K562 (cell line): Measurements from ENCODE around the gene BDP1. TPM values are rescaled to one million over a fixed set of nuclear protein-coding genes. Genes with fewer than 3 reads are reported as not detected.

ENCODE experiments used
- ATAC-seq: fragments of 200-7000 bp; cut with Tn5 transposase; 3 replicates; pipeline ENCODE4 v1.9.1; 2020; ENCODE audit warnings: moderate library complexity
- BruUV-seq: library from RNA; stranded (reverse); fragments of 400-500 nt; replicated peaks from 2 replicates; lab custom pipeline; 2021; lab: Mats Ljungman, UMichigan
- CTCF ChIA-PET: fragments of 300-600 bp; formaldehyde crosslinking; extraction: SDS; loops from one replicate; lab custom pipeline; 2021; ENCODE audit warnings: low intra/inter-chr PET ratio; lab: Yijun Ruan, JAX
- POLR2A ChIA-PET: fragments of 300-600, 350-650 bp; sonication (Branson Sonifier 250); formaldehyde crosslinking; extraction: SDS; loops from one replicate; lab custom pipeline; 2021; ENCODE audit warnings: antibody characterized with exemption, inconsistent platforms; lab: Yijun Ruan, JAX
- DNase-seq, 4 experiments: peaks; one replicate each; pipeline versions ENCODE4 v3.0.0 to v3.0.0-alpha.2; 2011 to 2018; ENCODE audit warnings: low spot score in 3 of 4, mixed read lengths in 3 of 4; ENCODE audit errors: extremely low read depth in 1 of 4
- FAIRE-seq: peaks from 2 replicates; lab custom pipeline; 2011; peaks lifted over from hg19 to GRCh38; lab: Jason Lieb, UNC
- H2AFZ ChIP-seq: 2 replicates; pipeline ENCODE4 v1.6.0; 2011; ENCODE audit warnings: low read depth, low read length, control low read depth, inconsistent platforms
- H3K27ac ChIP-seq: fragments of 200-600 bp; 3 replicates; pipeline ENCODE4 v1.8.0; 2011; ENCODE audit warnings: low read depth, mild to moderate bottlenecking, control low read depth, inconsistent platforms, low read length, moderate library complexity, mixed read lengths; ENCODE audit errors: extremely low read depth
- H3K27me3 ChIP-seq, 2 experiments: fragments of 300-600 bp in 1 of 2; 2 replicates in 1 of 2; 3 replicates in 1 of 2; pipeline versions ENCODE4 v1.6.0 to v1.8.0; 2011; ENCODE audit warnings: inconsistent platforms in 2 of 2, low read length in 2 of 2, mild to moderate bottlenecking in 1 of 2, mixed read lengths in 1 of 2, moderate library complexity in 1 of 2; ENCODE audit not compliant: control insufficient read depth in 2 of 2, insufficient read depth in 2 of 2
- H3K36me3 ChIP-seq: fragments of 300-600 bp; 3 replicates; pipeline ENCODE4 v1.8.0; 2011; ENCODE audit warnings: mild to moderate bottlenecking, low read length, inconsistent platforms; ENCODE audit not compliant: control insufficient read depth, insufficient read depth
- H3K4me1 ChIP-seq, 2 experiments: fragments of 200-600 bp in 1 of 2; replicated peaks in 1 of 2; 2 replicates in 1 of 2; 3 replicates in 1 of 2; pipeline versions ENCODE4 v1.5.1 to v1.8.0; 2011; ENCODE audit warnings: inconsistent platforms in 2 of 2, low read length in 2 of 2, mild to moderate bottlenecking in 1 of 2, mixed read lengths in 1 of 2, moderate library complexity in 1 of 2; ENCODE audit not compliant: control insufficient read depth in 2 of 2, insufficient read depth in 2 of 2
- H3K4me2 ChIP-seq: 2 replicates; pipeline ENCODE4 v1.6.1; 2011; ENCODE audit warnings: low read length, control low read depth, inconsistent platforms, mixed read lengths; ENCODE audit not compliant: insufficient read depth
- H3K4me3 ChIP-seq: fragments of 200-600 bp; sonication (generic), shearing (Covaris generic); 2 replicates; pipeline ENCODE4 v1.5.1; 2016; ENCODE audit warnings: control low read depth, inconsistent platforms
- H3K79me2 ChIP-seq: fragments of 200-600 bp; 3 replicates; pipeline ENCODE4 v1.8.0; 2011; ENCODE audit warnings: low read length, inconsistent platforms; ENCODE audit not compliant: control insufficient read depth, insufficient read depth
- H3K9ac ChIP-seq, 2 experiments: 2 replicates each; pipeline versions ENCODE4 v1.6.0 to v1.6.1; 2011; ENCODE audit warnings: low read depth in 2 of 2, low read length in 2 of 2, control low read depth in 1 of 2, inconsistent platforms in 1 of 2, mild to moderate bottlenecking in 1 of 2, mixed read lengths in 1 of 2; ENCODE audit not compliant: insufficient read depth in 1 of 2
- H3K9me1 ChIP-seq: one replicate; pipeline ENCODE4 v1.6.0; 2011; ENCODE audit warnings: inconsistent platforms, mild to moderate bottlenecking, low read length, moderate library complexity; ENCODE audit not compliant: control insufficient read depth, insufficient read depth
- H3K9me3 ChIP-seq: replicated peaks from 2 replicates; pipeline ENCODE4 v1.5.1; 2011; ENCODE audit warnings: low read depth, low read length, inconsistent platforms; ENCODE audit not compliant: control insufficient read depth, insufficient read depth
- H4K20me1 ChIP-seq: replicated peaks from 2 replicates; pipeline ENCODE4 v1.6.1; 2011; ENCODE audit warnings: low read length, inconsistent platforms, mixed read lengths; ENCODE audit not compliant: control insufficient read depth, insufficient read depth
- ARHGAP35 ChIP-seq: fragments of 450-650 bp; IDR thresholded peaks from 2 replicates; pipeline ENCODE4 v1.6.1; 2018; ENCODE audit not compliant: partially characterized antibody
- ARID3A ChIP-seq: IDR thresholded peaks from 2 replicates; pipeline ENCODE4 v1.6.1; 2012; ENCODE audit warnings: low read depth, low read length, improper control_type of control experiment, borderline replicate concordance
- C11orf30 ChIP-seq: fragments of 450-650 bp; IDR thresholded peaks from 2 replicates; pipeline ENCODE4 v1.6.1; 2016; ENCODE audit warnings: low read depth, mild to moderate bottlenecking
- CHD1 ChIP-seq: fragments of 200-600 bp; sonication (generic); IDR thresholded peaks from one replicate; pipeline ENCODE4 v1.6.1; 2012; ENCODE audit warnings: mild to moderate bottlenecking, moderate library complexity, low read length, inconsistent platforms
- DIDO1 ChIP-seq: fragments of 450-650 bp; IDR thresholded peaks from 2 replicates; pipeline ENCODE4 v1.6.1; 2016; ENCODE audit warnings: low read depth, missing biosample characterization, missing genetic modification characterization
- HIVEP1 ChIP-seq: fragments of 250-450 bp; sonication (Bioruptor Pico); IDR thresholded peaks from 2 replicates; pipeline ENCODE4 v1.4.0; 2020; ENCODE audit warnings: mild to moderate bottlenecking
- HNRNPK ChIP-seq: fragments of 200-400 bp; formaldehyde crosslinking; IDR thresholded peaks from one replicate; pipeline ENCODE4 v1.6.1; 2018; ENCODE audit warnings: mild to moderate bottlenecking, low read depth, low read length; ENCODE audit not compliant: poor library complexity, severe bottlenecking
- MAFF ChIP-seq: IDR thresholded peaks from 2 replicates; pipeline ENCODE4 v1.6.1; 2012; ENCODE audit warnings: low read length, improper control_type of control experiment
- MAFG ChIP-seq: fragments of 450-650 bp; conservative IDR thresholded peaks from 2 replicates; pipeline ENCODE4 v1.6.1; 2016; ENCODE audit warnings: missing genetic modification characterization, missing compliant biosample characterization
- MAFK ChIP-seq: IDR thresholded peaks from 2 replicates; pipeline ENCODE4 v1.6.1; 2011; ENCODE audit warnings: low read length, improper control_type of control experiment
- MBD2 ChIP-seq: sonication (generic); IDR thresholded peaks from 2 replicates; pipeline ENCODE4 v1.6.1; 2016; ENCODE audit warnings: low read depth, borderline replicate concordance
- MYBL2 ChIP-seq, 2 experiments: fragments of 450-650 bp in 1 of 2; sonication (generic) in 1 of 2; formaldehyde crosslinking in 1 of 2; IDR thresholded peaks; 2 replicates each; pipeline versions ENCODE4 v1.6.1 to v1.8.1; 2017 to 2022; ENCODE audit warnings: borderline replicate concordance in 1 of 2, inconsistent platforms in 1 of 2, low read depth in 1 of 2, mild to moderate bottlenecking in 1 of 2, missing genetic modification reagents in 1 of 2, moderate library complexity in 1 of 2
- NFXL1 ChIP-seq: fragments of 450-650 bp; formaldehyde crosslinking; IDR thresholded peaks from 2 replicates; pipeline ENCODE4 v1.4.0; 2021; ENCODE audit warnings: mild to moderate bottlenecking
- SIN3A ChIP-seq, 2 experiments: fragments of 150-350 bp in 1 of 2; IDR thresholded peaks; 2 replicates each; pipeline ENCODE4 v1.6.1; 2011 to 2016; ENCODE audit warnings: borderline replicate concordance in 2 of 2, low read depth in 2 of 2, low read length in 2 of 2, mild to moderate bottlenecking in 2 of 2, moderate library complexity in 2 of 2; ENCODE audit not compliant: control insufficient read depth in 1 of 2
- TRIM24 ChIP-seq, 2 experiments: fragments of 450-650 bp; IDR thresholded peaks; 2 replicates each; pipeline ENCODE4 v1.6.1; 2016
- ZNF316 ChIP-seq: fragments of 450-650 bp; IDR thresholded peaks from 2 replicates; pipeline ENCODE4 v1.6.1; 2016
- WGBS: fragments of 100-300 bp; shearing (Covaris generic); methylation state at CpG from one replicate; pipeline ENCODE4 v1.1.6; 2016; ENCODE audit warnings: low coverage, mixed read lengths; ENCODE audit not compliant: insufficient coverage; ENCODE audit errors: missing lambda C conversion rate; 5-methylcytosine and 5-hydroxymethylcytosine counted together
- in situ Hi-C: fragments of 300-500 bp; cut with MboI; formaldehyde crosslinking; loops from 4 replicates; pipeline ENCODE4 v1.15.0; 2018; ENCODE audit warnings: inconsistent platforms, mixed read lengths
- intact Hi-C: fragments of 100-400 bp; cut with micrococcal nuclease; formaldehyde crosslinking; loops from 2 replicates; pipeline ENCODE4 v1.14.2; 2022
- polyA plus RNA-seq, 8 experiments: library from polyadenylated mRNA; depleted of rRNA in 4 of 8; stranded (reverse) in 5 of 8; unstranded in 3 of 8; fragments of >200 nt; fragmentation: Nextera tagmentation in 2 of 8; fragmentation: Illumina TruSeq in 1 of 8; extraction: Ambion mirVana in 2 of 8; extraction: Trizol in 1 of 8; gene quantifications; 2 replicates each; pipeline versions ENCODE4 v1.2.1 to v1.2.3, GENCODE V29; 2011 to 2014; ENCODE audit warnings: inconsistent platforms in 1 of 8, missing spikeins in 1 of 8
- total RNA-seq, 7 experiments: library from RNA; depleted of rRNA in 6 of 7; stranded (reverse); fragments of >200 nt in 6 of 7; fragmentation: Illumina TruSeq in 2 of 7; extraction: Trizol in 2 of 7; gene quantifications; 2 replicates each; pipeline versions ENCODE4 v1.2.1 to v1.2.3, GENCODE V29; 2011 to 2021; ENCODE audit warnings: low replicate concordance in 1 of 7

BDP1 gene
- total and polyA plus RNA-seq, 9 of the 15 experiments (the other 6 are each of a cell fraction or from before 2014, with no cell fraction given), result 6.9 to 47.3 (median 23.9) TPM

DNA sequence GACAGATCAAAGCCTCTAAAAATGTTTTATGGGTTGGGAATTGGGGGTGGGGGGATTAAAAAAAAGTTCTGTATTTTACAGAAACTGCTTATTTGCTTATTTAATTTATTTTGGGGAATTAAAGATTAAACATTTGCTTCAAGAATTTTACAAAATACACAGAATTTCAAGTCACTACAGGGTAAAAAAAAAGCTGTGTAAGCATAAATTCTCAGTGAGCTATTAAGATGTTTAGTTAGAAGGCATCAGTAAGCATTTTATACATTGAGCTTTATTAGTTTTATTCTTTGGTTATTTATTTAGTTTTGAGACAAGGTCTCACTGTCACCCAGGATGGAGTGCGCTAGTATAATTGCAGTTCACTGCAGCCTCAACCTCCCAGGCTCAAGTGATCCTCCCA lies 5.2 kb downstream of the BDP1 start:
- POLR2A ChIA-PET, result interaction anchor here (0.7 to 2.3 kb wide), 5 partner anchors 9 to 18 kb away, joined by 3 to 11 read pairs (median 4); no protein-coding TSS in a partner anchor
- no peak for FAIRE-seq
- intact Hi-C loops, result no loop called here

More for the DNA sequence above, 5.2 kb downstream of the BDP1 start:
- Histone ChIP-seq H3K36me3 (peaks cover 69% of the 10 kb centered on the region), H3K4me1 (peaks cover 0 to 7% of the 10 kb centered on the region in 2 experiments; a peak in 1 of 5 replicates), H3K27me3 (no peaks in the 10 kb centered on the region), H3K4me3 (no peak overlapping the region), H4K20me1 (0 out of 2 replicates have a peak, but pooled peaks cover 3% of the 10 kb centered on the region), H3K9me1 (no peaks in the 10 kb centered on the region), H3K9me3 (no peaks in the 10 kb centered on the region), H3K79me2 (peaks cover 45% of the 10 kb centered on the region), H3K9ac (no peak overlapping the region), H2AFZ (no peak overlapping the region), H3K4me2 (no peak overlapping the region), H3K27ac (no peak overlapping the region)
- DNase-seq, result no peak
- in situ Hi-C loops, result loop anchor here (25.0 kb wide), 2 partner anchors 248 to 1248 kb away; no protein-coding TSS in a partner anchor
- CTCF ChIA-PET, result no interaction called here
- 100% methylated on average over 1 of the region's 1 CpG for WGBS
- TF ChIP-seq MAFK (peak; percentile 91), MBD2 (no peak), NFXL1 (CRISPR knock-in tag) (no peak), CHD1 (no peak), ARID3A (no peak), C11orf30 (peak; percentile 85), HIVEP1 (CRISPR knock-in tag) (no peak), ARHGAP35 (no peak), MAFF (peak; percentile 87), ZNF316 (peak; percentile 95), TRIM24 (IDR thresholded peaks at IDR 0.05) (no peak), SIN3A (IDR thresholded peaks at IDR 0.05; ENCODE audit: borderline replicate concordance in 2 of 2, control insufficient read depth in 1 of 2, low read depth in 2 of 2, low read length in 2 of 2) (no peak), MAFG (tag) (peak; percentile 81), DIDO1 (tag) (no peak), HNRNPK (no peak), MYBL2 (IDR thresholded peaks at IDR 0.05; ENCODE audit: low read depth) (no peak), MYBL2 (CRISPR knock-in tag; IDR thresholded peaks at IDR 0.05; ENCODE audit: borderline replicate concordance) (no peak)
- ATAC-seq, result no peak
- no TSS peak for BruUV-seq
